IPS-18c (cell line): ENCODE data around the gene RASSF8.
A peak's percentile ranks its signal among the peaks of the same experiment; 100 is the strongest.

Experiments used
- H3K4me3 ChIP-seq: 2 replicates; pipeline ENCODE4 v1.7.0; 2013; ENCODE audit warnings: low read depth, mild to moderate bottlenecking, low read length, moderate library complexity; ENCODE audit not compliant: insufficient read depth
- H3K9me3 ChIP-seq: one replicate; pipeline ENCODE4 v1.6.1; 2013; ENCODE audit warnings: mild to moderate bottlenecking, low read length, moderate library complexity; ENCODE audit not compliant: control insufficient read depth, insufficient read depth

Gene RASSF8, protein sequence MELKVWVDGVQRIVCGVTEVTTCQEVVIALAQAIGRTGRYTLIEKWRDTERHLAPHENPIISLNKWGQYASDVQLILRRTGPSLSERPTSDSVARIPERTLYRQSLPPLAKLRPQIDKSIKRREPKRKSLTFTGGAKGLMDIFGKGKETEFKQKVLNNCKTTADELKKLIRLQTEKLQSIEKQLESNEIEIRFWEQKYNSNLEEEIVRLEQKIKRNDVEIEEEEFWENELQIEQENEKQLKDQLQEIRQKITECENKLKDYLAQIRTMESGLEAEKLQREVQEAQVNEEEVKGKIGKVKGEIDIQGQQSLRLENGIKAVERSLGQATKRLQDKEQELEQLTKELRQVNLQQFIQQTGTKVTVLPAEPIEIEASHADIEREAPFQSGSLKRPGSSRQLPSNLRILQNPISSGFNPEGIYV

DNA sequence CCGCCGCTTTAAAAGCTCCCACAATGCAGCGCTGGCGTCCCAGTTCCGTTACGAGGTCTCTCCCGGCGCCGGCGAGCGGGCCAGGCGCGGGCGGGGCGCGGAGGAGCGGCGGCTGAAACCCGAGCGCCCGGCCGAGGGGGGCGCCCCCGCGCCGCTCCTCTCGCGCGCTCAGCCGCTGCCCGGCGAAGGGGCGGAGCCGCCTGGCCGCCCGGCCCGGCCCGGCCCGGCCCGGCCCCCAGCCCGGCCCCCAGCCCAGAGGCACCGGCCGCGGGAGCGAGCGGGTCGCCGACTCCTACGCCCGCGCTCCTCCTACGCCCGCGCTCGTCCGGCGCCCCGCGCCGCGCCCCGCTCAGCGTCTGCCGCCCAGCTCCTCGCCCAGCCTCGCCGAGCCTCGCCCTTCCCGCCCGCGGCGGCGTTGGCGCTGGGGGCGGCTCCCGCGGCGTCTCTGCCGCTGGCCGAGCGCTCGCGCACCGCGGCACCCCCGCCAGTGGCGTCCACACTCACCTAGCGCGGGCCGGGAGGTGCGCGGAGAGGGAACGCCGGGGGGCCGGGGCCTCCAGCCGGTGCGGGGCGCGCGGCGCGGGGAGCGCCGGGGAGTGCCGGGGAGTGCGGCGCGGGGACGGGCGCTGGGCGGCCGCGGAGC is at the start of gene RASSF8:
RASSF8 (plus strand) TSS at position 255 of the 643 bp plus-strand sequence. CDS start 96,662 bp downstream, outside the sequence.
- H3K9me3 ChIP-seq, result no peaks in the 10 kb centered on the region
- peak within 1 kb of the TSS; percentile 74 for H3K4me3 ChIP-seq

DNA sequence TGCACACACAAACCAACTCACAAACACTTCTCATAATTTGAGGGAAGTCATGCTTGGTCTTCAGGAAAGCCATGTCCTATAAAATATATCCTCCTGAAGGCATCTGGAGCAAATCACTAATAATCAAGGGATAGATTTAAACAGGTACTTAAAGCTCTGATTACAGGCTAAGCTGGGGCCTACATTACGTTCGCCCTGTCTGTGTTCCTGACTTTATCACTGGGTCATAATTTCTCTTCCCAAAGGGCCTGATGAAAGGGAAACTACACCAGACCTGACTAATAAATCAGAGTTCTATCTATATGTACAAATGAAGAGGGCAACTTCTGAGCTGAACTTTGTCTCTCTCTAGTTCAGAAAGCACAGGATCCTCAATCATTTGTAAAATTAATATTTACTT is 43.9 kb upstream of the RASSF8 start:
- Histone ChIP-seq H3K4me3 (no peak overlapping the region), H3K9me3 (no peaks in the 10 kb centered on the region)

DNA sequence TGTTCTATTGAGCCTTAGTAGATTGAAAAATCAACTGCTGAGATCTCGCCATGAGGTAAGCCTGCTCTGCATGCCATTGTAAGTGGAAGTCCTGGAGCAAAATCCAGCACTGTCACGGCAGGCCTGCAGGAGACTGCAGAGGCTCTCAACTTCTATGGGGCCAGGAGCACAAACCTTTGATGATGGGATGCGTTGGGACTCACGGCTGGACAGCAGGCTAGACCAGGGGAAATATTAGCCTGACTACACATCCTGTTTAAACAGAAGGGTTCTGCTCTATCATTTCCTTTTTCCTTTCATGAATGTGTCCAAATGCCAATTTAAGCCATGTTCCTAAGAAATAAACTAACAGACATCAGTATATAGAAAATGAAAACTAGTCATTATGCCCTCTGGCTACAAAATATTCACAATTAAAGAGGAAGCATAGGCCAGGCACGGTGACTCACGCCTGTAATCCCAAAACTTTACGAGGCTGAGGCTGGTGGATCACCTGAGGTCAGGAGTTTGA is 33.9 kb upstream of the RASSF8 start:
- no peak overlapping the region for H3K4me3 ChIP-seq

DNA sequence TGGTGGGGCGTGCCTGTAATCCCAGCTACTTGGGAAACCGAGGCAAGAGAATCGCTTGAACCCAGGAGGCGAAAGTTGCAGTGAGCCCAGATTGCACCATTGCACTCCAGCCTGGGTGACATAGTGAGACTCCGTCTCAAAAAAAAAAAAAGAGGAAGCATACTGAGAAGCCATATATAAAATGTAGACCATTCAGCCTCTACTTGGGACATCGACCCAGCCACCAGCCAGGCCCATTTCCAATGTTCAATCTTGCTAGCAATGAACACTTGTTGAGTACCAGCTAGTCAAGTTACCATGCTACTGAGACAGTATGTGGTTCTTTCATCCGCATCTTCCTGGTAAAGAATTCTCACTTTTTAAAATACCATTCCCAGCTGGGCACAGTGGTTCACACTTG is 33.4 kb upstream of the RASSF8 start:
- H3K4me3 ChIP-seq, result no peak overlapping the region
- H3K9me3 ChIP-seq, result peaks cover 2% of the 10 kb centered on the region

More for the DNA sequence above, 33.9 kb upstream of the RASSF8 start:
- H3K9me3 ChIP-seq, result no peaks in the 10 kb centered on the region

DNA sequence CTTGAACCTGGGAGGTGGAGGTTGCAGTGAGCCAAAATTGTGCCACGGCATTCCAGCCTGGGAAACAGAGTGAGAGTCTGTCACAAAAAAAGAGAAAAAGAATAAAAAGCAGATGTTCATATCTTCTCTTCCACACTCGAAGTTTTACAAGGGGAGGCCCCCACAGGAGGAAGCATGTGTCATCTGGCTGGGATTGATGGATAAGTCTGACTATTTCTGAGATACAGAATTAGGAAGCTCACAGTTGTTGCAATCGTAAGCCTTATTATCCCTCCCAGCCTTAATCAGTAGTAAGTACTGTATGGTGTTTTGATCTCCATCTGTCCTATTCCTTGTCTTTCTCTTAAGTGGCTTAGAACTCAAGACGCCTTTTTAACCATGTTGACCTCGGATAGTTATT is 31.9 kb upstream of the RASSF8 start:
- Histone ChIP-seq H3K9me3 (peaks cover 2% of the 10 kb centered on the region), H3K4me3 (no peak overlapping the region)

DNA sequence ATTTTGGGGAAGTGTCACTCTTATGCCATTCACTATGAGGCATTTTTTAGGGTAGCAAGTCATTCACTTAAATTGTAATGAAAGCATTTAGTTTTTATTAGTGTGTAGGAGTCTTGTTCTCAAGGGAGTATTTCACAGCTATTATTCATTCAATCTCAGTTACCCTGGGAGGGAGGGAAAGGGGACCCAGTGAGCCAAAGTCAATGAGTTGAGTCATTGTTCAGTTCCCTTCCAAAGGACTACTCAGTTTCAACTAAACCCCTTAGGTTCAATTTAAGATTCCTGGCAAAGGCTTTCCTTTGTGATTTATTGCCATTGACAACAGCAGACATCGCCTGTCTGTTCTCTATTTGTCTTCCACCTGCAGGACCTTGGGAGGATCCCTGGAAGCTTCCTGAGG is 29.3 kb upstream of the RASSF8 start:
- Histone ChIP-seq H3K9me3 (peaks cover 2% of the 10 kb centered on the region), H3K4me3 (no peak overlapping the region)

DNA sequence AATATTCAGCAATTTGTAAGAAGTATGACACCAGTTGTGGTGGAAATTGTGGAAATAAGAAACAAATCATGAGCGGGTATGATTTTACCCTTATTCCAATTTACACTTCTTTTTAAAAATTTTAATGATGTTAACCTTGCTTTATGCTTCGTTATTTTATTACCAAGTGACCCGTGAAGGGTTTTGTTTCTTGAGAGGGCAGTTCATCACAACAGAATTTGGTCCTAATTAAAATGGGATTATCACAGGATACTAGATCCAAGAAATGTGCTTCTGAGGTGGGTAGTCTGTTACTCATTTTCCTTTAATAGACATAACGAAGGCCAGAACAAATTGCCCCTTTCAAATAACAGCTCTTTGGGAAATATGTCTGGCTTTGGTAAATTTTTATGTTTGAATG is 25.5 kb upstream of the RASSF8 start:
- no peak overlapping the region for H3K4me3 ChIP-seq
- peaks cover 2% of the 10 kb centered on the region for H3K9me3 ChIP-seq

DNA sequence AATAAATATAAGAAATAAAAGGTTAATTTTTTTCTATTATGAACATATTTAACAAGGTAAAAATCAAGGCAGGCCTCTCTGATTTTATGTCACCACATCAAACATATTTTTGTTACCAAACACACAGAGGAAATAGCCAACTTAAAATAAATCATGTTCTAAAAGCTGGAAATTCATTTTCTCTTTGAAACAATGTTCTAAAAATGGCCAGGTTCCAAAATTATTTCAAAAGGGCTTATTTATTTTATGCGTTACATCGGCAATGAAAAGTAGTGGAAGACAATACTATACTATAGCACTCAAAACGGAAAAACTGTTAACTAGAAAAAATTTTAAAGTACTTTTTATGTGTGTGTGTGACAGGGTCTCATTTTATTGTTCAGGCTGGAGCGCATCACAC is 24.0 kb upstream of the RASSF8 start:
- no peak overlapping the region for H3K4me3 ChIP-seq
- H3K9me3 ChIP-seq, result peaks cover 2% of the 10 kb centered on the region

DNA sequence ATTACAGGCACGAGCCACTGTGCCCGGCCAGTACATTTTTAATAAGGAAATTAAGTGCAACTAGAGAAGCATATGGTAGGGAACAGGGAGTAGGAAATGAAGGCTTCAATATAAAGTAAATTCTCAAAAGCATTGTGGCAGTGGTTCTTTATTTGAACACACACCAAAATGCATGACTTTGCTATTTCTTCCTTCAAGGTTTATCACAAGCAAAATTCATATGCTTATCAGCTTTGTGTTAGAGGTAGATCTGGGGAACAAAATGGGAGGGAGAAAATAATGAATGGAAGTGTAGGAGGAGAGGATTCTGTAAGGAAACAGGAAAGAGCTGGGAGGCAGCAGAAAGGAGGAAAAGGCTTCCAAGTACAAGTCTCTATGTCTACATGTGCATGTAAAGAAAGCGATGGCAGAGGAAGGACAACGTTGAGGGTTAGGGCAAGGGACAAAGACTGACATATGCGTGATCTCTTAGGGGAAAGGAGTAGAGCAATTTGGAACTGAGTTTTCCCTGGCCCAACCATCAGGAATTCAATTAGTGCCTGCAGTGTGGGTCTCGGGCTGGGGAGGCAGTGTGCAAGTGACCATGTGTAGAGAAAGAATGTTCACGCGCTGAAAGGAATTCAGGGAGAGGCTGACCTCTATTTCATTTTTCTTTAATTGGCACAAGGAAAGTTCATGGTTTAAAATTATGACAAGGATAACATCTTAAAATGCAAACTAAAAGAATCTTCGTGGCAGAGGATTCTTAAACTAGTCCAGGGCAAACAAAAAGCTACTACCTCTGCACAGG is 22.9 kb upstream of the RASSF8 start:
- no peaks in the 10 kb centered on the region for H3K9me3 ChIP-seq
- no peak overlapping the region for H3K4me3 ChIP-seq

DNA sequence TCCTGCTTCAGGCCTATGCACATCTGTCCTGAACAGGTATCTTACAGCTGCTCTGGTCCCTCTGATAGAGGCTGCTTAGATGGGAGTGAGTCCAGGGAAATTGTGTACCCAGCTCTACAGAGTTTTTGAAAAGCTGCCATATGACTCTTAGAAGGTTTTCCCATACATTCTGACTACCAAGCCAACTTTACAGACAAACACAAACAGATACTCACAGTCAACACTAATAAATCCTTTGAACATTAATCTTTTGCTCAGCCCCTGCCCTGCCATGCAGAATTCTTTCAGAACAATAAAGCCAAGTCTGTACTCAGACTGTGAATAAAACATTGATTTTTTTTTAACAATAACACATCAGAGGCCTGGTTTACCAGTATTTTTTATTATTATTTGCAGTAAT is 21.4 kb upstream of the RASSF8 start:
- Histone ChIP-seq H3K9me3 (no peaks in the 10 kb centered on the region), H3K4me3 (no peak overlapping the region)

DNA sequence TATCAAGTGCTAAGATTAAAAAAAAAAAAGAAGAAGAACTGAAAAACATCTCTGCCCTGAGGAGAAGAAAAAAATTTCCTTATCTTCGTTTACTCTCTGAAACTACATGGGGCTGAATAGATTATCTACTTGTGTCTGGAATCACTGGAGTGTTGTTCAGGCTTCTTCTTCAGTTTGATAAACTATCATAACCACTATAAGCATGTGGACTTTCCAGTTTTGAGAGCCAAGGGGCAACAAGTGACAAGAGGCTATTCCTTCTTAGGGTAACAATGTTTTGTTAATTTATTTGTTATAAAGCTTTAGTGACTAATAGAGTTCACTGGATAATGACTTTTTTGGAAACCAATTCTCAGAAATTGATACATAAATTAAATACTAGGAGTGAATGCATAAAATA is 19.9 kb upstream of the RASSF8 start:
- Histone ChIP-seq H3K4me3 (no peak overlapping the region), H3K9me3 (no peaks in the 10 kb centered on the region)

DNA sequence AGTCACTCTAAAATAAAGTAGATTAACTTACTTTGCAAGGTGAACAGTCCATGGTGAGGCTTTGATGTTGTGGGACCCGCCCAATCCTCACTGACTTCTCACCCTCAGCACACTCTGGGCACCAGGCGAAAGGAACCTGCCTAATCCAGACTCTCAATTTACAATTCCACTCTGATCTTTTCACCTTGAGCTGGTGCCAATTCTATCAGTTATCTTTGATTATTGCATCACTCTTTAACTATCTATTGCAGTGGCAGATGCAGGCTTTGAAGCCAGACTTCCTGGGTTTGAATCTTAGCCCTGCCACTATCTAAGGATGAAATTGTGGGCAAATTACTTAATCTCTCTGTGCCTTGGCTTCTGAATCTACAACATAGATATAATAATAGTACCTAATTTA is 18.9 kb upstream of the RASSF8 start:
- no peaks in the 10 kb centered on the region for H3K9me3 ChIP-seq
- no peak overlapping the region for H3K4me3 ChIP-seq

DNA sequence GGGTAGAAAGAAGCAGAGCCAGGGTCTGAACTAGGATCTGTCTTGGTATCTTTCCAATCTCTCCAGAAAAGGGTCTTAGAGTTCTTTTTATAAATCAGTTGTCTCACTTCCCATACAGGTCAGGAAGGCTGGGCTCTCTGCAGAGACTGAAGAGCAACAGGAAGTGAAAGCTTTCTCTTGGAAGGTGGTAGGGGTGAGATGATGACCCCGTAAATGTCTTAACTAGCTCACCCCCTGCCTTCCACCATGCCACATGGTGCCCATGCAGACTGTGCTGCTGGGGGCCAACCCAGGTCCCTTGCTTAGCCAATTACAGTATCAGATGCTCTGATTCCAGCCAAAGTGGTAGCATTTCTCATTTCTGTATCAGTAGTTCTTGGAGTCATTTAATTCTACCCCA is 17.6 kb upstream of the RASSF8 start:
- no peaks in the 10 kb centered on the region for H3K9me3 ChIP-seq
- H3K4me3 ChIP-seq, result no peak overlapping the region

DNA sequence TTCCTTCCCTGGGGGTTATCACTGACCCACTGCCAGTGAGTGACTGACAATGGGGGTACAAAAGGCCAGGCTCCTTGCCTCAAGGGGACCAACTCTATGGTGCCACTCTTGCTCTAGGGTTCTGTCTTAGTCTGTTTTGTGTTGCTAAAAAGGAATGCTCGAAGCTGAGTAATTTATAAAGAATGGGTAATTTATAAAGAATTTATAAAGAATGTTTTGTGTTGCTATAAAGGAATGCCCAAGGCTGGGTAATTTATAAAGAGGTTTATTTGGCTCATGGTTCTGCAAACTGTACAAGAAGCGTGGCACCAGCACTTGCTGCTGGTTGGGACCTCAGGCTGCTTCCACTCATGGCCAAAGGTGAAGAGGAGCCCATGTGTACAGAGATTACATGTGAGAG is 15.8 kb upstream of the RASSF8 start:
- no peaks in the 10 kb centered on the region for H3K9me3 ChIP-seq
- no peak overlapping the region for H3K4me3 ChIP-seq

DNA sequence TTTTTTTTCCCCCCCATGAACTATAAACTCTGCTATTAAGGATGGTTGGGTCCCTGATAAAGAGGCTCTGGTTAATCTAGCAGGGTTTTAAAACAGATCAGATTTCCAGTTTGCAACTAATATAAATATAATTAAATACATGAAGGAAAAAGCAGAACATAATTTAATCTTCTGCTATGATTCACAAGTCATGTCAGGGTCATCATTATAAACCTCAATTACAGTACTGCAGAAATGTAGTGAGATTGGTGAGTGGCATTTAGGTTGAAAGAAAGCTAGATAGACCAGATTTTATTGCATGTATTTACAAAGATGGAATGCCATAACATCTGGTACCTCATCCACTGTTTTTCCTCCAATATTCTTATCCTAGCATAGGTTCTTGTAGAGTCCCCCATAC is 14.5 kb upstream of the RASSF8 start:
- no peak overlapping the region for H3K4me3 ChIP-seq
- no peaks in the 10 kb centered on the region for H3K9me3 ChIP-seq

DNA sequence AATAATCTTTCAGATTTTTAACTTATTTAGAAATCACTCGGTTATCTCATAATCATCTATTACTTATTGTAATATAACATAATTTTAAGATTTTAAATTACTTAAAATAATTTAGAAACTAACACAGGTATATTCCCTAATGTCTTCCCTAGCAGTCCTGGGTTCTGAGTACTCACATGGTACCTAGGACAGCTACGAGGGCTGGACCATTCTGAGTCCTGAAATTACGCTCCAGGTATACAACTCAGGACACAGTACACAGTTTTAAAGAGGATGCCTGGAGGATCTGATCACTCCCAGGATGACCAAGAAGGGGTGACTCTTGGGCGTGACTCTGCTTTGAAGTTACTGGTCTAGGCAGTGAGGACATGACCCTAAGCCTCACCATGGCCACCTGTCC is 9.1 kb upstream of the RASSF8 start:
- no peak overlapping the region for H3K4me3 ChIP-seq
- peaks cover 4% of the 10 kb centered on the region for H3K9me3 ChIP-seq

DNA sequence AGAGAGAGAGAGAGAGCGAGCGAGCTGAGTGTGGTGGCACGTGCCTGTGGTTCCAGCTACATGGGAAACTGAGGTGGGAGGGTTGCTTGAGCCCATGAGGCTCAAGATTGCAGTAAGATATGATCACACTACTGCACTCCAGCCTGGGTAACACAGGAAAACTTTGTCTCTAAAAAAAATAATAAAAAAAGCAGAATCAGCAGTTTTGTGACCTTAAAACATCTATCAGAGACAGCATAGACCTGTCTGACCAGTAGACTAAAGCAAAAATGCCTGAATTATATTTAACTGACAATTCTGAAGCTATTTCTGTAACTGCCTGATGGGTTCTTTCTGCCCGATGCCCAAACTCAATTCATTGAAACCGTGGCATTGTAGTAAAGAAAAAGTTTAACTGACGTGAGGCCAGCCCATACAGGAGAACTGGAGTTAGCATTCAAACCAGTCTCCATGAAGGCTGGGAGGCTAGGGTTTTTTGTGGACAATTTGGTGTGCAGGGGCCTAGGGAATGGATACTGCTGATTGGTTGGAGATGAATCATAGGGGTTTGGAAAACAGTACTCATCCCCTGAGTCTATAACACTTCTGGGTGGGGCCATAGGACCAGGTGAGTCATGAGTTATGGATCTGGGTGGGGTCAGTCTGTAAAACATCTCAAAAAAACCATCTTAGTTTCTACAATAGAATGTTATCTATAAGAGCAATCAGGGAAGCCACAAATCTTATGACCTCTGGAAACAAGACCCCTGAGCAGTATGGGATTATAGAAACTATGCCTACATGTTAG is 8.0 kb upstream of the RASSF8 start:
- Histone ChIP-seq H3K9me3 (peaks cover 4% of the 10 kb centered on the region), H3K4me3 (no peak overlapping the region)
